ENCODE results near the gene ANKUB1. TPM values are rescaled to one million over a fixed set of nuclear protein-coding genes. Genes with fewer than 3 reads are reported as not detected.

Gene ANKUB1
- total RNA-seq, 4 donors from 2014 or later: not detected

- H3K27ac ChIP-seq: no peak overlapping the region
- intact Hi-C loops (cut with DNase I): no loop called here
- no peaks in the 10 kb centered on the region for H3K36me3 ChIP-seq
- peaks cover 12 to 23% of the 10 kb centered on the region in 2 donors for H3K4me1 ChIP-seq
- H3K9me3 ChIP-seq: no peaks in the 10 kb centered on the region
- H3K4me3 ChIP-seq (replicated peaks in 1 of 3): no peak overlapping the region
- H3K27me3 ChIP-seq: no peaks in the 10 kb centered on the region
- no peak for TF ChIP-seq CTCF (IDR thresholded peaks at IDR 0.05)
- TF ChIP-seq POLR2A (IDR thresholded peaks at IDR 0.05): no peak
- 71 to 87% methylated on average over 1 of the region's 1 CpG for WGBS, 2 donors
- DNase-seq: no peak
Measured at GRCh38 chr3:149819432-149819831, 27.1 kb upstream of the ANKUB1 start.

GRCh38 chr3:149816986-149817385 lies 24.6 kb upstream of the ANKUB1 start:
- no peak for TF ChIP-seq POLR2A (IDR thresholded peaks at IDR 0.05)
- no peak for TF ChIP-seq CTCF (IDR thresholded peaks at IDR 0.05)
- H3K4me1 ChIP-seq: peaks cover 20 to 32% of the 10 kb centered on the region in 2 donors
- no peaks in the 10 kb centered on the region for H3K27me3 ChIP-seq
- no peak for DNase-seq
- no peaks in the 10 kb centered on the region for H3K36me3 ChIP-seq
- no peaks in the 10 kb centered on the region for H3K9me3 ChIP-seq
- intact Hi-C loops (cut with DNase I): no loop called here
- 58 to 67% methylated on average over 2 of the region's 2 CpGs for WGBS, 2 donors
- H3K27ac ChIP-seq: no peak overlapping the region
- H3K4me3 ChIP-seq (replicated peaks in 1 of 3): no peak overlapping the region

GRCh38 chr3:149816311-149816710 lies 24.0 kb upstream of the ANKUB1 start:
- Histone ChIP-seq H3K27me3 (no peaks in the 10 kb centered on the region), H3K36me3 (no peaks in the 10 kb centered on the region), H3K4me1 (peaks cover 21 to 33% of the 10 kb centered on the region in 2 donors), H3K9me3 (no peaks in the 10 kb centered on the region), H3K27ac (peak overlapping the region in 1 of 3 donors; percentile 6), H3K4me3 (replicated peaks in 1 of 3) (no peak overlapping the region)
- intact Hi-C loops (cut with DNase I): no loop called here
- no peak for TF ChIP-seq POLR2A (IDR thresholded peaks at IDR 0.05)
- no peak for DNase-seq
- WGBS, 2 donors: 66 to 72% methylated on average over 3 of the region's 3 CpGs

GRCh38 chr3:149815728-149816127 lies 23.4 kb upstream of the ANKUB1 start:
- H3K27me3 ChIP-seq: no peaks in the 10 kb centered on the region
- no peak for TF ChIP-seq CTCF (IDR thresholded peaks at IDR 0.05)
- TF ChIP-seq POLR2A (IDR thresholded peaks at IDR 0.05): no peak
- peak overlapping the region in 1 of 3 donors; percentile 6 for H3K27ac ChIP-seq
- intact Hi-C loops (cut with DNase I): no loop called here
- H3K36me3 ChIP-seq: no peaks in the 10 kb centered on the region
- WGBS, 2 donors: 75 to 91% methylated on average over 3 of the region's 3 CpGs
- H3K4me3 ChIP-seq (replicated peaks in 1 of 3): no peak overlapping the region
- peaks cover 21 to 33% of the 10 kb centered on the region in 2 donors for H3K4me1 ChIP-seq
- no peak for DNase-seq
- H3K9me3 ChIP-seq: no peaks in the 10 kb centered on the region

- DNase-seq: no peak
- Histone ChIP-seq H3K36me3 (no peaks in the 10 kb centered on the region), H3K4me1 (peaks cover 21 to 33% of the 10 kb centered on the region in 2 donors), H3K9me3 (no peaks in the 10 kb centered on the region), H3K27ac (peak overlapping the region in 1 of 3 donors; percentile 100), H3K4me3 (replicated peaks in 1 of 3) (no peak overlapping the region), H3K27me3 (no peaks in the 10 kb centered on the region)
- no peak for TF ChIP-seq POLR2A (IDR thresholded peaks at IDR 0.05)
- 84 to 88% methylated on average over 1 of the region's 1 CpG for WGBS, 2 donors
- intact Hi-C loops (cut with DNase I): no loop called here
Measured at GRCh38 chr3:149815321-149815720, 23.0 kb upstream of the ANKUB1 start.

GRCh38 chr3:149813367-149814281 lies 21.3 kb upstream of the ANKUB1 start:
- TF ChIP-seq POLR2A (IDR thresholded peaks at IDR 0.05) (no peak), CTCF (IDR thresholded peaks at IDR 0.05) (no peak)
- Histone ChIP-seq H3K36me3 (no peaks in the 10 kb centered on the region), H3K27me3 (no peaks in the 10 kb centered on the region), H3K4me3 (replicated peaks in 1 of 3) (peak overlapping the region; percentile 50 to 64 (median 60)), H3K4me1 (peaks cover 21 to 29% of the 10 kb centered on the region in 2 donors), H3K9me3 (no peaks in the 10 kb centered on the region), H3K27ac (peak overlapping the region; percentile 99 to 100 (median 99))
- intact Hi-C loops (cut with DNase I): no loop called here
- DNase-seq: peak; percentile 56 to 66
- WGBS, 2 donors: 0% methylated on average over 18 to 27 of the region's 29 CpGs

Data from thyroid gland (tissue), 4 donors.